IgD-negative memory B cell (primary cell): ENCODE results near the gene KRTAP5-6. TPM values are rescaled to one million over a fixed set of nuclear protein-coding genes. Genes with fewer than 3 reads are reported as not detected.
"Not testable (repeated sequence)": the region's sequence is repeated elsewhere in the genome, so short reads cannot be mapped to it uniquely, and the experiment has no call there.

Source experiments
- H3K27ac Mint-ChIP-seq, 3 donors: one replicate each; pipeline ENCODE4 v1.8.0; 2020 to 2022; ENCODE audit warnings: mild to moderate bottlenecking in 3 of 3, mixed read lengths in 3 of 3, moderate library complexity in 1 of 3
- H3K27me3 Mint-ChIP-seq: one replicate; pipeline ENCODE4 v1.8.0; 2021; ENCODE audit warnings: mixed read lengths
- H3K36me3 Mint-ChIP-seq: one replicate; pipeline ENCODE4 v1.8.0; 2020; ENCODE audit warnings: mild to moderate bottlenecking, mixed read lengths
- H3K4me1 Mint-ChIP-seq, 3 donors: one replicate each; pipeline ENCODE4 v1.8.0; 2020 to 2022; ENCODE audit warnings: mixed read lengths in 3 of 3, mild to moderate bottlenecking in 1 of 3
- H3K4me3 Mint-ChIP-seq, 4 donors: one replicate each; pipeline ENCODE4 v1.8.0; 2020 to 2022; ENCODE audit warnings: mild to moderate bottlenecking in 4 of 4, mixed read lengths in 4 of 4, moderate library complexity in 3 of 4
- H3K9me3 Mint-ChIP-seq, 3 donors: one replicate each; pipeline ENCODE4 v1.8.0; 2020 to 2021; ENCODE audit warnings: mixed read lengths in 3 of 3, mild to moderate bottlenecking in 1 of 3
- polyA plus RNA-seq: library from polyadenylated mRNA; unstranded; fragments of 300-500 nt; fragmentation: Illumina TruSeq; gene quantifications from one replicate; pipeline ENCODE4 v1.2.3, GENCODE V29; 2021

KRTAP5-6 gene
- polyA plus RNA-seq, 1 donor from 2014 or later: not detected

GRCh38 chr11:1655168-1656060 lies 41.6 kb upstream of the KRTAP5-6 start:
- peaks cover 1% of the 10 kb centered on the region for H3K36me3 Mint-ChIP-seq
- no peak overlapping the region for H3K4me3 Mint-ChIP-seq
- H3K4me1 Mint-ChIP-seq: no peaks in the 10 kb centered on the region
- H3K27me3 Mint-ChIP-seq: peaks cover 50% of the 10 kb centered on the region
- H3K27ac Mint-ChIP-seq: no peak overlapping the region
- no peaks in the 10 kb centered on the region for H3K9me3 Mint-ChIP-seq

- Mint-ChIP-seq H3K4me3 (no peak overlapping the region), H3K9me3 (no peaks in the 10 kb centered on the region), H3K4me1 (no peaks in the 10 kb centered on the region)
These were observed 40.9 kb upstream of the KRTAP5-6 start for GRCh38 chr11:1656061-1656441.

GRCh38 chr11:1656670-1657069 lies 40.3 kb upstream of the KRTAP5-6 start:
- Mint-ChIP-seq H3K4me3 (no peak overlapping the region), H3K36me3 (peaks cover 1% of the 10 kb centered on the region), H3K4me1 (no peaks in the 10 kb centered on the region), H3K27me3 (peaks cover 49% of the 10 kb centered on the region), H3K27ac (no peak overlapping the region), H3K9me3 (no peaks in the 10 kb centered on the region)

More at GRCh38 chr11:1656061-1656441, 40.9 kb upstream of the KRTAP5-6 start:
- Mint-ChIP-seq H3K36me3 (peaks cover 1% of the 10 kb centered on the region), H3K27me3 (peaks cover 50% of the 10 kb centered on the region), H3K27ac (no peak overlapping the region)

GRCh38 chr11:1659506-1659905 lies 37.5 kb upstream of the KRTAP5-6 start:
- no peaks in the 10 kb centered on the region for H3K9me3 Mint-ChIP-seq
- H3K36me3 Mint-ChIP-seq: peaks cover 1% of the 10 kb centered on the region
- H3K4me3 Mint-ChIP-seq: no peak overlapping the region
- no peak overlapping the region for H3K27ac Mint-ChIP-seq
- H3K27me3 Mint-ChIP-seq: peaks cover 46% of the 10 kb centered on the region
- H3K4me1 Mint-ChIP-seq: no peaks in the 10 kb centered on the region

DNA sequence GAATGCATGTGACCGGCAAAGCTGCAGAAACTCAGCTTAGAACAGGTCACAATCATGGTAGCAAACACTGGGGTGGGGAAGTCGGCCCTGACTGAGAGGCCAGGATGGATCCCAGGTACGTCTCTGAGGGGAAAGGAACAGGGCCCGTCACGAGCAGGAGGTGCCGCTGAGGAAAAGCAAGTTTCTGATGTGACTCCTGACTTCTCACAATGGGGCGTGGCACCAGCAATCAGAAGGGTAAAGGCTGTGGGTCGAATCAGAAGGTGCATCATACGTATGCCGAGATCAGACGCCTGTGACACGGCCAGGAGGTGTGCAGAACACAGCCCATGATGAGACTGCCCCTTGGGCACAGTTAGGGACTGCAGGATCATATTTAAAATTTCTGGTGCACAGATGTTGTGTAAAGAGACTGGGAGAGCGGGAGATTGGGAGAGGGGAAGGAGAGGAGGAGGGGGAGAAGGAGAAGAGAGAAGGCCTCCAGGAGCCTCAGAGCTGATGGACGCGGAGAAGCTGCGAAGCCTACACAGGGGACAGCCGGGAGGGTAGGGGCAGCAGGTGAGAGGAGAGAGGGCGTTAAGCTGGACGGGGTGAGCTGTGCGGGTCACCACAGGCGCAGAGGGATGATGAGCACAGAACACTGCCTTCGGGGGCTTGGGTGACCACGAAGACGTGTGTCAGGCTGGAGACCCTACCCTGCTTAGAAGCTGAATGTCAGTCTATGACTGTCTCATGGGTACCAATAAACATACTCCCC lies 36.7 kb upstream of the KRTAP5-6 start:
- H3K27me3 Mint-ChIP-seq: peaks cover 42% of the 10 kb centered on the region
- no peaks in the 10 kb centered on the region for H3K36me3 Mint-ChIP-seq
- H3K4me3 Mint-ChIP-seq: no peak overlapping the region
- H3K9me3 Mint-ChIP-seq: no peaks in the 10 kb centered on the region
- no peaks in the 10 kb centered on the region for H3K4me1 Mint-ChIP-seq
- H3K27ac Mint-ChIP-seq: peak overlapping the region in 1 of 3 donors; percentile 71

- not testable (repeated sequence) for H3K27ac Mint-ChIP-seq, H3K36me3 Mint-ChIP-seq, H3K4me3 Mint-ChIP-seq, H3K9me3 Mint-ChIP-seq, H3K4me1 Mint-ChIP-seq
- peaks cover 32% of the 10 kb centered on the region for H3K27me3 Mint-ChIP-seq
These were observed 35.3 kb upstream of the KRTAP5-6 start for GRCh38 chr11:1661454-1662269.

DNA sequence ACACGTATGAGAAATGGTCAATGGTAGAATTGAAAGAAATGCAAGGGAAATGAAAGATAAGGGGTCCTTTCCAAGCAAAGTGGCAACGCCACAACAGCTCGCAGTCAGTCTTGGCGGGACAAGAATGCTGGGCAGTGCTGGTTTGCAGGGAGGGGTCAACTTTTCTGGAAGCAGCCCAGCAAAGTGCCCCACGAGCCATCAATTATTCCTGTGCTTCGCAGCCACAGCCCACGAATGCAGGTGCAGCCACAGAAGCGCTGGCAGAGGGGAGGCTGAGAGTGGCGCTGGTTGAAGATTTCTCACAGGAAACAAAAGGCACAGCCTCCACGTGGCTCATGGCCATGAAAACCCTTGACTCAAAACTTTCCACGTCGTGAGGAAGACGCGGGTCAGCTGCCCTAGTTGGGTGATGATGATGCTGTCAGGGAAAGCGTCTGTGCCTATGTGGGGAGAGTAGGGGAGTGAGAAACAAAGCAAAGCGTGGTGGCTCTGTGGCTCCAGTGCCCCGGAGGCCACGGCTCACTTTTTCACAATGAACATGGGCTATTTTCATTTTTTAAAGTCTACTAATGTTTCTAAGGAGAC lies 34.2 kb upstream of the KRTAP5-6 start:
- H3K36me3 Mint-ChIP-seq, H3K9me3 Mint-ChIP-seq, H3K4me1 Mint-ChIP-seq, H3K4me3 Mint-ChIP-seq, H3K27ac Mint-ChIP-seq: not testable (repeated sequence)
- peaks cover 25% of the 10 kb centered on the region for H3K27me3 Mint-ChIP-seq

DNA sequence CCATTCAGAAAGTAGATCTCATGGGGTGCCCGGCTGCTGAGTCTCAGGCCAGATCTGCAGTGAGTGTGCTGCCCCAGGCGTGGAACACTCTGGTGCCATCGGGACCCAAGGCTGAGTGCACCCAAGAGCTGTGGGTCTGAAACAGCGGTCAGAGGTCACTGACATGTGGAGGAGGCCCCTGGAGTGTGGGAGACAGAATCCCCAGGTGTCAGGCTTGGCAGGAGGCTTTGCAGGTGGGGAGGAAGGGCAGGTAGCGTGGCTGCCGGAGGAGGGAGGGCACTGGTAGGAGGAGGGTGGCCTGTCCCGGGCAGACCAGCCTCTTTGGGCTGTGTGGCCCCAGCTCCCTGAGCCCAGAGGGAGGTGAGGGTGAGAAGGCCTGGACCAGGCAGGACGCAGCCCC lies 31.7 kb upstream of the KRTAP5-6 start:
- H3K9me3 Mint-ChIP-seq: no peaks in the 10 kb centered on the region
- no peak overlapping the region for H3K27ac Mint-ChIP-seq
- no peak overlapping the region for H3K4me3 Mint-ChIP-seq
- H3K36me3 Mint-ChIP-seq: no peaks in the 10 kb centered on the region
- H3K4me1 Mint-ChIP-seq: no peaks in the 10 kb centered on the region
- peaks cover 20% of the 10 kb centered on the region for H3K27me3 Mint-ChIP-seq

- Mint-ChIP-seq H3K4me3 (no peak overlapping the region), H3K4me1 (no peaks in the 10 kb centered on the region), H3K9me3 (no peaks in the 10 kb centered on the region), H3K27ac (no peak overlapping the region), H3K27me3 (peaks cover 15% of the 10 kb centered on the region), H3K36me3 (no peaks in the 10 kb centered on the region)
These were observed 29.7 kb upstream of the KRTAP5-6 start for GRCh38 chr11:1667121-1667850.

- H3K4me1 Mint-ChIP-seq: no peaks in the 10 kb centered on the region
- H3K36me3 Mint-ChIP-seq: no peaks in the 10 kb centered on the region
- no peak overlapping the region for H3K4me3 Mint-ChIP-seq
- H3K27me3 Mint-ChIP-seq: peaks cover 11% of the 10 kb centered on the region
- H3K9me3 Mint-ChIP-seq: no peaks in the 10 kb centered on the region
- H3K27ac Mint-ChIP-seq: no peak overlapping the region
These were observed 29.1 kb upstream of the KRTAP5-6 start for GRCh38 chr11:1667906-1668305.

- H3K36me3 Mint-ChIP-seq: no peaks in the 10 kb centered on the region
- no peak overlapping the region for H3K4me3 Mint-ChIP-seq
- H3K9me3 Mint-ChIP-seq: no peaks in the 10 kb centered on the region
- H3K27me3 Mint-ChIP-seq: peaks cover 11% of the 10 kb centered on the region
- H3K27ac Mint-ChIP-seq: peak overlapping the region in 1 of 3 donors; percentile 10
- no peaks in the 10 kb centered on the region for H3K4me1 Mint-ChIP-seq
These were observed 28.0 kb upstream of the KRTAP5-6 start for GRCh38 chr11:1668911-1669473.

GRCh38 chr11:1669546-1670218 lies 27.3 kb upstream of the KRTAP5-6 start:
- H3K27me3 Mint-ChIP-seq: peaks cover 11% of the 10 kb centered on the region
- no peaks in the 10 kb centered on the region for H3K36me3 Mint-ChIP-seq
- no peaks in the 10 kb centered on the region for H3K9me3 Mint-ChIP-seq
- no peak overlapping the region for H3K4me3 Mint-ChIP-seq
- no peak overlapping the region for H3K27ac Mint-ChIP-seq
- H3K4me1 Mint-ChIP-seq: no peaks in the 10 kb centered on the region

- not testable (repeated sequence) for H3K4me1 Mint-ChIP-seq, H3K9me3 Mint-ChIP-seq, H3K36me3 Mint-ChIP-seq, H3K4me3 Mint-ChIP-seq, H3K27ac Mint-ChIP-seq
- peaks cover 11% of the 10 kb centered on the region for H3K27me3 Mint-ChIP-seq
These were observed 26.5 kb upstream of the KRTAP5-6 start for GRCh38 chr11:1670457-1670856.
